H9 (cell line): ENCODE data around the gene CLEC16A. TPM values are rescaled to one million over a fixed set of nuclear protein-coding genes. Genes with fewer than 3 reads are reported as not detected.

Experiments
- DNase-seq: peaks from one replicate; pipeline ENCODE4 v3.0.0-alpha.2; 2017
- H2AFZ ChIP-seq: one replicate; pipeline ENCODE4 v1.6.1; 2013; ENCODE audit warnings: mild to moderate bottlenecking, low read length, control low read depth, moderate library complexity
- H2AK5ac ChIP-seq: 2 replicates; pipeline ENCODE4 v1.6.1; 2013; ENCODE audit warnings: low read length, control low read depth, mixed read lengths; ENCODE audit not compliant: insufficient read length
- H2BK120ac ChIP-seq: one replicate; pipeline ENCODE4 v1.6.1; 2013; ENCODE audit warnings: low read depth, mild to moderate bottlenecking, low read length, control low read depth, inconsistent platforms; ENCODE audit not compliant: poor library complexity, severe bottlenecking
- H2BK12ac ChIP-seq: 2 replicates; pipeline ENCODE4 v1.6.1; 2013; ENCODE audit warnings: low read length, control low read depth, mixed read lengths, low read depth; ENCODE audit not compliant: insufficient read length
- H2BK15ac ChIP-seq: 2 replicates; pipeline ENCODE4 v1.6.1; 2013; ENCODE audit warnings: low read depth, low read length, control low read depth
- H2BK20ac ChIP-seq: one replicate; pipeline ENCODE4 v1.6.1; 2013; ENCODE audit warnings: low read depth, mild to moderate bottlenecking, low read length, control low read depth, inconsistent platforms; ENCODE audit not compliant: poor library complexity, severe bottlenecking
- H2BK5ac ChIP-seq: 2 replicates; pipeline ENCODE4 v1.6.1; 2013; ENCODE audit warnings: low read length, control low read depth, mixed read lengths; ENCODE audit not compliant: insufficient read length
- H3K14ac ChIP-seq: 2 replicates; pipeline ENCODE4 v1.6.1; 2013; ENCODE audit warnings: low read length, control low read depth; ENCODE audit not compliant: insufficient read depth
- H3K18ac ChIP-seq: 2 replicates; pipeline ENCODE4 v1.6.1; 2013; ENCODE audit warnings: low read depth, mild to moderate bottlenecking, mixed read lengths, low read length, control low read depth; ENCODE audit not compliant: insufficient read length
- H3K23ac ChIP-seq: 2 replicates; pipeline ENCODE4 v1.6.1; 2013; ENCODE audit warnings: low read length, control low read depth, mixed read lengths, low read depth; ENCODE audit not compliant: insufficient read length
- H3K23me2 ChIP-seq: 2 replicates; pipeline ENCODE4 v1.6.1; 2013; ENCODE audit warnings: low read depth, mild to moderate bottlenecking, mixed read lengths, low read length, control low read depth; ENCODE audit not compliant: insufficient read length, poor library complexity, severe bottlenecking
- H3K27ac ChIP-seq: 2 replicates; pipeline ENCODE4 v1.5.1; 2013; ENCODE audit warnings: low read length, control low read depth, mixed read lengths, low read depth; ENCODE audit not compliant: insufficient read length
- H3K27me3 ChIP-seq: 2 replicates; pipeline ENCODE4 v1.6.1; 2013; ENCODE audit warnings: low read length, control low read depth, inconsistent platforms; ENCODE audit not compliant: insufficient read depth
- H3K4ac ChIP-seq: 2 replicates; pipeline ENCODE4 v1.6.1; 2013; ENCODE audit warnings: low read depth, mild to moderate bottlenecking, control low read depth, inconsistent platforms, low read length, moderate library complexity
- H3K4me1 ChIP-seq: 2 replicates; pipeline ENCODE4 v1.6.1; 2013; ENCODE audit warnings: low read length, control low read depth, inconsistent platforms; ENCODE audit not compliant: insufficient read depth
- H3K4me2 ChIP-seq: 2 replicates; pipeline ENCODE4 v1.6.1; 2013; ENCODE audit warnings: low read length, control low read depth, mixed read lengths; ENCODE audit not compliant: insufficient read length, insufficient read depth
- H3K56ac ChIP-seq: 2 replicates; pipeline ENCODE4 v1.6.1; 2013; ENCODE audit warnings: low read depth, mild to moderate bottlenecking, mixed read lengths, low read length, control low read depth; ENCODE audit not compliant: insufficient read length
- H3K79me1 ChIP-seq: 2 replicates; pipeline ENCODE4 v1.6.1; 2013; ENCODE audit warnings: low read depth, mild to moderate bottlenecking, moderate library complexity, low read length, control low read depth, inconsistent platforms; ENCODE audit not compliant: insufficient read depth, poor library complexity, severe bottlenecking
- H3K79me2 ChIP-seq: 2 replicates; pipeline ENCODE4 v1.6.1; 2013; ENCODE audit warnings: low read length, control low read depth, inconsistent platforms; ENCODE audit not compliant: insufficient read depth
- H3K9ac ChIP-seq: 2 replicates; pipeline ENCODE4 v1.6.1; 2013; ENCODE audit warnings: low read length, control low read depth, mixed read lengths; ENCODE audit not compliant: insufficient read length; ENCODE audit errors: extremely low read depth
- H3K9me3 ChIP-seq: one replicate; pipeline ENCODE4 v1.6.1; 2013; ENCODE audit warnings: low read depth, low read length, inconsistent platforms; ENCODE audit not compliant: control insufficient read depth
- H3T11ph ChIP-seq: one replicate; pipeline ENCODE4 v1.6.1; 2013; ENCODE audit warnings: mild to moderate bottlenecking, low read length, control low read depth, inconsistent platforms
- H4K20me1 ChIP-seq: one replicate; pipeline ENCODE4 v1.6.1; 2013; ENCODE audit not compliant: control insufficient read depth, insufficient read length, insufficient read depth
- H4K5ac ChIP-seq: 2 replicates; pipeline ENCODE4 v1.6.1; 2013; ENCODE audit warnings: low read depth, mild to moderate bottlenecking, mixed read lengths, low read length, control low read depth; ENCODE audit not compliant: insufficient read length
- H4K8ac ChIP-seq: replicated peaks from 2 replicates; pipeline ENCODE4 v1.6.1; 2013; ENCODE audit warnings: low read length, control low read depth, mixed read lengths, low read depth; ENCODE audit not compliant: insufficient read length
- H4K91ac ChIP-seq: 2 replicates; pipeline ENCODE4 v1.6.1; 2013; ENCODE audit warnings: low read depth, mild to moderate bottlenecking, moderate library complexity, mixed read lengths, low read length, control low read depth; ENCODE audit not compliant: insufficient read length
- H3K27ac Mint-ChIP-seq, 3 experiments: 2 replicates in 2 of 3; 3 replicates in 1 of 3; pipeline ENCODE4 v1.8.0; 2020 to 2021; ENCODE audit warnings: mixed read lengths in 3 of 3, mild to moderate bottlenecking in 1 of 3, moderate library complexity in 1 of 3
- H3K27me3 Mint-ChIP-seq: 2 replicates; pipeline ENCODE4 v1.8.0; 2021; ENCODE audit warnings: low read depth, mild to moderate bottlenecking, moderate library complexity, mixed read lengths
- H3K36me3 Mint-ChIP-seq, 3 experiments: 2 replicates in 2 of 3; 3 replicates in 1 of 3; pipeline ENCODE4 v1.8.0; 2020 to 2021; ENCODE audit warnings: low read depth in 3 of 3, mixed read lengths in 3 of 3; ENCODE audit not compliant: insufficient read depth in 1 of 3
- H3K4me1 Mint-ChIP-seq, 2 experiments: 2 replicates each; pipeline ENCODE4 v1.8.0; 2020; ENCODE audit warnings: mixed read lengths in 2 of 2
- H3K4me3 Mint-ChIP-seq, 2 experiments: 2 replicates in 1 of 2; 3 replicates in 1 of 2; pipeline ENCODE4 v1.8.0; 2020 to 2021; ENCODE audit warnings: mild to moderate bottlenecking in 2 of 2, mixed read lengths in 2 of 2, moderate library complexity in 1 of 2
- H3K9me3 Mint-ChIP-seq, 2 experiments: 2 replicates in 1 of 2; 3 replicates in 1 of 2; pipeline ENCODE4 v1.8.0; 2020; ENCODE audit warnings: mild to moderate bottlenecking in 2 of 2, mixed read lengths in 2 of 2, moderate library complexity in 1 of 2
- WGBS: extraction: QIAGEN DNeasy Blood & Tissue Kit; methylation state at CpG from one replicate; pipeline ENCODE4 v1.1.7; 2013; ENCODE audit warnings: missing lambda C conversion rate, low lambda C conversion rate, mixed read lengths; ENCODE audit not compliant: insufficient read length; ENCODE audit errors: extremely low coverage; 5-methylcytosine and 5-hydroxymethylcytosine counted together
- total RNA-seq: library from RNA; stranded (reverse); gene quantifications from 2 replicates; pipeline ENCODE4 v1.2.1, GENCODE V29; 2021
- TF ChIP-seq, protein P1 (sequence below): fragments of 200-600 bp; sonication (generic); conservative IDR thresholded peaks from 3 replicates; pipeline ENCODE4 v1.8.0; 2021; ENCODE audit warnings: antibody characterized with exemption, mild to moderate bottlenecking

Gene CLEC16A
- total RNA-seq, 1 experiment from 2014 or later = 15.2 TPM

DNA sequence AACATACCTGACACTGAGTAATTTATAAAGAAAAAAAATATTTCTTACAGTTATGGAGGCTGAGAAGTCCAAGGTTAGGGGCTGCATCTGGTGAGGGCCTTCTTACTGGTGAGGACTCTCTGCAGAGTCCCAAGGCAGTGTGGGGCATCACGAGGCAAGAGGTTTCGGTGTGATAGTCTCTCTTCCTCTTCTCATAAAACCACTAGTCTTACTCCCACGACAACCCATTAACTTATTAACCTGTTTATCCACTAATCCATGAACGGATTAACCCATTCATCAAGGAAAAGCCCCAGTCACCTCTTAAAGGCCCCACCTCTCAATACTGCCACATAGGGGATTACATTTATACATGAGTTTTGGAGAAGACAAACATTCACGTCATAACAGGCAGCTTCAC is 47.2 kb upstream of the CLEC16A start:
- H3K4me2 ChIP-seq = no peak overlapping the region
- no peaks in the 10 kb centered on the region for H3K27me3 ChIP-seq
- no peaks in the 10 kb centered on the region for H3K9me3 Mint-ChIP-seq
- no peak overlapping the region for H3K56ac ChIP-seq
- no peak overlapping the region for H2BK12ac ChIP-seq
- no peak overlapping the region for H2BK15ac ChIP-seq
- no peak overlapping the region for H3T11ph ChIP-seq
- no peak overlapping the region for H3K23ac ChIP-seq
- no peak overlapping the region for H4K91ac ChIP-seq
- no peak overlapping the region for H2BK20ac ChIP-seq
- DNase-seq = no peak
- peaks cover 2% of the 10 kb centered on the region for H4K20me1 ChIP-seq
- no peak overlapping the region for H3K4ac ChIP-seq
- H2BK120ac ChIP-seq = no peak overlapping the region
- H2AK5ac ChIP-seq = no peak overlapping the region
- no peak overlapping the region for H4K8ac ChIP-seq
- peaks cover 21% of the 10 kb centered on the region for H3K27me3 Mint-ChIP-seq
- H3K4me1 Mint-ChIP-seq = peaks cover 11 to 19% of the 10 kb centered on the region in 2 experiments
- no peak overlapping the region for H2AFZ ChIP-seq
- no peaks in the 10 kb centered on the region for H3K79me1 ChIP-seq
- no peak overlapping the region for H3K27ac Mint-ChIP-seq
- TF ChIP-seq, protein P1, sequence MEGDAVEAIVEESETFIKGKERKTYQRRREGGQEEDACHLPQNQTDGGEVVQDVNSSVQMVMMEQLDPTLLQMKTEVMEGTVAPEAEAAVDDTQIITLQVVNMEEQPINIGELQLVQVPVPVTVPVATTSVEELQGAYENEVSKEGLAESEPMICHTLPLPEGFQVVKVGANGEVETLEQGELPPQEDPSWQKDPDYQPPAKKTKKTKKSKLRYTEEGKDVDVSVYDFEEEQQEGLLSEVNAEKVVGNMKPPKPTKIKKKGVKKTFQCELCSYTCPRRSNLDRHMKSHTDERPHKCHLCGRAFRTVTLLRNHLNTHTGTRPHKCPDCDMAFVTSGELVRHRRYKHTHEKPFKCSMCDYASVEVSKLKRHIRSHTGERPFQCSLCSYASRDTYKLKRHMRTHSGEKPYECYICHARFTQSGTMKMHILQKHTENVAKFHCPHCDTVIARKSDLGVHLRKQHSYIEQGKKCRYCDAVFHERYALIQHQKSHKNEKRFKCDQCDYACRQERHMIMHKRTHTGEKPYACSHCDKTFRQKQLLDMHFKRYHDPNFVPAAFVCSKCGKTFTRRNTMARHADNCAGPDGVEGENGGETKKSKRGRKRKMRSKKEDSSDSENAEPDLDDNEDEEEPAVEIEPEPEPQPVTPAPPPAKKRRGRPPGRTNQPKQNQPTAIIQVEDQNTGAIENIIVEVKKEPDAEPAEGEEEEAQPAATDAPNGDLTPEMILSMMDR = no peak
- H4K5ac ChIP-seq = no peak overlapping the region
- H3K4me1 ChIP-seq = no peaks in the 10 kb centered on the region; the same call in 1 of the 2 replicates
- no peaks in the 10 kb centered on the region for H3K36me3 Mint-ChIP-seq
- no peaks in the 10 kb centered on the region for H3K79me2 ChIP-seq
- H3K27ac ChIP-seq = no peak overlapping the region
- H3K9ac ChIP-seq = no peak overlapping the region
- H3K14ac ChIP-seq = no peak overlapping the region
- no CpG with 5 or more reads among the region's 5 CpGs for WGBS
- no peaks in the 10 kb centered on the region for H3K9me3 ChIP-seq
- H2BK5ac ChIP-seq = no peak overlapping the region
- no peaks in the 10 kb centered on the region for H3K23me2 ChIP-seq
- no peak overlapping the region for H3K4me3 Mint-ChIP-seq
- H3K18ac ChIP-seq = no peak overlapping the region
